NCI-H2196 treated with DMSO at 0.1 percent for 48 hours (cell line): ENCODE results near the gene GRPEL1.
A peak's percentile ranks its signal among the peaks of the same experiment; 100 is the strongest.
"Not testable (repeated sequence)": the region's sequence is repeated elsewhere in the genome, so short reads cannot be mapped to it uniquely, and the experiment has no call there.

Experiments
- DNase-seq: peaks from one replicate; lab custom pipeline; 2025; ENCODE audit not compliant: unreplicated experiment; lab: John Stamatoyannopoulos, UW

GRPEL1 gene

GRCh38 chr4:7092026-7092425 lies 24.2 kb upstream of the GRPEL1 start:
- no peak for DNase-seq

- no peak for DNase-seq
These were observed 21.5 kb upstream of the GRPEL1 start for GRCh38 chr4:7089213-7089986.

- DNase-seq = no peak
These were observed 19.2 kb upstream of the GRPEL1 start for GRCh38 chr4:7087036-7087435.

GRCh38 chr4:7086384-7086783 lies 18.5 kb upstream of the GRPEL1 start:
- no peak for DNase-seq

- not testable (repeated sequence) for DNase-seq
These were observed 16.7 kb upstream of the GRPEL1 start for GRCh38 chr4:7084564-7084961.

- no peak for DNase-seq
These were observed 16.0 kb upstream of the GRPEL1 start for GRCh38 chr4:7083597-7084563.

DNA sequence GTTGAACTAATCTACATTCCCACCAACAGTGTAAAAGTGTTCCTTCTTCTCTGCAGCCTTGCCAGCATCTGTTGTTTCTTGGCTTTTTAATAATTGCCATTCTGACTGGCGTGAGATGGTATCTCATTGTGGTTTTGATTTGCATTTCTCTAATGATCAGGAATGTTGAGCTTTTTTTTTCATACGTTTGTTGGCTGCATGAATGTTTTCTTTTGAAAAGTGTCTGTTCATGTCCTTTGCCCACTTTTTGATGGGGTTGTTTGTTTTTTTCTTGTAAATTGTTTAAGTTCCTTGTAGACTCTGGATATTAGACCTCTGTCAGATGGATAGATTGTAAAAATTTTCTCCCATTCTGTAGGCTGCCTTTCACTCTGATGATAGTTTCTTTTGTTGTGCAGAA lies 12.0 kb upstream of the GRPEL1 start:
- DNase-seq = not testable (repeated sequence)

DNA sequence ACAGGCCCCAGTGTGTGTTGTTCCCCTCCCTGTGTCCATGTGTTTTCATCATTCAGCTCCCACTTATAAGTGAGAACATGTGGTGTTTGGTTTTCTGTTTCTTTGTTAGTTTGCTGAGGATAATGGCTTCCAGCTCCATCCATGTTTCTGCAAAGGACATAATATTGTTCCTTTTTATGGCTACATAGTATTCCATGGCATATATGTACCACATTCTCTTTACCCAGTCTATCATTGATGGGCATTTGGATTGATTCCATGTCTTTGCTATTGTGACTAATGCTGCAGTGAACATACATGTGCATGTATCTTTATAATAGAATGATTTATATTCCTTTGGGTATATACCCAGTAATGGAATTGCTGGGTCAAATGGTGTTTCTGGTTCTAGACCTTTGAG lies 11.6 kb upstream of the GRPEL1 start:
- DNase-seq = not testable (repeated sequence)

GRCh38 chr4:7078025-7078424 lies 10.2 kb upstream of the GRPEL1 start:
- no peak for DNase-seq

GRCh38 chr4:7077371-7077770 lies 9.5 kb upstream of the GRPEL1 start:
- DNase-seq = no peak

- no peak for DNase-seq
These were observed 8.8 kb upstream of the GRPEL1 start for GRCh38 chr4:7076696-7077082.

GRCh38 chr4:7075962-7076695 lies 8.3 kb upstream of the GRPEL1 start:
- DNase-seq = no peak

DNA sequence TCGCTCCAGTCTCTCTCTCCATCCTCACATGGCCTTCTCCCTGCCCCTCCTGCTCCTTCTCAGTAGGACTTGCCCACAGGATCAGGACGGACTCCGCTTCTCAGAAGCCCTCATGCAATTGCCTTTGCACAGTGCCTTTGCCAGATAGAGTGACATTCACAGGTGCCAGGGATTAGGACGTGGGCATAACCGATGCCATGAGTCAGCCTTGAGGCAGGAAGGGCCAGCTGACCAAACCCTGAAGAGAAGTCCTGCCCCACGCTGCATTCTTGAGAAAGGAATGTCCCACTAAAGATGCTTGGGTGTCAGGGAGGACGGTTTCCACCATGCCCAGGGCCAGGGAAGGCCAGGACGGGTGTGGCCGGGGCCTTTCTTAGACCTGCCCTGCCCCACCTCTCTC lies 6.6 kb upstream of the GRPEL1 start:
- DNase-seq = no peak

DNA sequence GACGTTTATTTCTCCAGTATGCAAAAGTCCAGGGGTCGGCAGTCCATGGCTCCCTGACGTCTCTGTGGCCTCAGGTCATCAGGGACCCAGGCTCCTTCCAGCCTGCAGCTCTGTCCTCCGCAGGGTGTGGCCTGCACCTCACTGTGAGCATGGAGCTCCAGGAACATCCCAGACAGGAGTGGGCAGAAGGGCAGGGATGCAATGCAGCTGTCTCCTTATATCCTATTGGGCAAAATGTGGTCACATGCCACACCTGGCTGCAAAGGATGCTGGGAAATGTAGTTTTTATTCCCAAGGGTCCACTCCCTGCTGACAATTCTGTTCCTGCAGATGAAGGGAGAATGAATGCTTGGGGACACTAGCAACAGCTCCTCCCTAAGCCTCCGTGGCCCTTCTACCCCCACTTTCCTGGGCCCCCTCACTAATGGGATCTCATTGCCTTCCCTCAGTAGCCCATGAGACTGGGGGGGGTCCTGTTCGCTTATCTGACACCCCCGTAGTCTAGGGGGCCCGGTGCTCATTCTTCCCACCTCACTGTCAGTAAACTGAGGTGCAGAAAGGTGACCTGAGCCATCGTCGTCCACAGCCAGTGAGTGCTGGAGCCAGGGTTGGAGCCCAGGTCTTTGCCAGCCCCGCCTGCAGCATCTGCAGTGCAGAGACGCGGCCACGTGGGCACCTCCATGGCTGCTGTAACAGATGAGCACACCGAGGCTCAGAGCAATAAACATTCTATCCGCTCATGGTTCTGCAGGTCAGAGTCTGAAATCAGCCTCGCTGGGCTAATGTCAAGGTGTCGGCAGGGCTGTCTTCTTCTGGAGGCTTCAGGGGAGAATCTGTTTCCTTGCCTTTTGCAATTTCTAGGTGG lies 5.9 kb upstream of the GRPEL1 start:
- DNase-seq = peak; percentile 55

- DNase-seq = no peak
These were observed 5.2 kb upstream of the GRPEL1 start for GRCh38 chr4:7073059-7073458.

- DNase-seq = peak; percentile 58
These were observed 3.1 kb upstream of the GRPEL1 start for GRCh38 chr4:7070729-7071511.

DNA sequence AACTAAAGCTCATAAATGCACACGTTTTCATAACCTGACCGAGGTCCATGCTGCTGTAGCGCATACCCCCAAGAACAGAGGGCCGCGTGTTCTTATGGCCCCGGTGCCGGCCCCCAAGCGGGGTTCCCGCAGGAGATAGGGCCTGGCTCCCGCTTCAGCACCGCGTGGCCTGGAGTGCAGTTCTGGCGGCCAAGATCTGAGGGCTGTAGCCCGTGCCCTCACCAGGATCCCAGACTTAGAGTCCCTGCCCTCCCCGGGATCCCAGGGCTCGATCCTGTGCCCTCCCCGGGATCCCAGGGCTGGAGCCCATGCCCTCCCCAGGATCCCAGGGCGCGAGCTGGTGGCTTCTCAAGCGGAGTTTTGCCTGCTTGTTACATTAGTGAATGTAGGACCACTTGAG lies 1.0 kb upstream of the GRPEL1 start:
- DNase-seq = no peak

DNA sequence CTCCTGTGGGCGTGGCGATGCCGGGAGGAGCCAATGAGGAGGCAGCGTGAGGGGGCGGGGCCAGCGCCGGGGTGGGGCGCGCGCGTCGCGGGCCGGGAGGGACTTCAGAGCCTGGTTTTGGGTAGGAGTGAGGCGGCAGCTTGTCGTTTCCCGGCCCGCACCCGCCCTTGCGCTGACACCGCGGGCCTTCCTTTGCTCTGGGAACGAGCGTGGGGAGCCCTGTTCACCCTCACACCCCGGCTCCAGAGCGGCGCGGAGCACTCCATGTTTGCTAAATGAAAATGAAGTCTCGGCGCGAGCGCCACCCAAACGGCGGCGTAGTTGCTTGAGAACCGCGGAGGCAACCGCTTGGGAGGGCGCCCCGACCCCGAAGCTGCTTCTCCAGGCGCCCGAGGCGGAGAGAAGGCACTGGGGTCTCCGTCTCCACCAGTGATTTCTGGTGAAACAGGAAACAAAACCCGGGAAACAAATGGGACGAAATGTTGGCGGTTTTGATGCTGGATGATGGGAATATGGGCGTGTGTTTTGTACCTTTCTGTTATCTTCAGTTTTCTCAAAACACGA lies 497 bp upstream of the GRPEL1 start:
- no peak for DNase-seq

DNA sequence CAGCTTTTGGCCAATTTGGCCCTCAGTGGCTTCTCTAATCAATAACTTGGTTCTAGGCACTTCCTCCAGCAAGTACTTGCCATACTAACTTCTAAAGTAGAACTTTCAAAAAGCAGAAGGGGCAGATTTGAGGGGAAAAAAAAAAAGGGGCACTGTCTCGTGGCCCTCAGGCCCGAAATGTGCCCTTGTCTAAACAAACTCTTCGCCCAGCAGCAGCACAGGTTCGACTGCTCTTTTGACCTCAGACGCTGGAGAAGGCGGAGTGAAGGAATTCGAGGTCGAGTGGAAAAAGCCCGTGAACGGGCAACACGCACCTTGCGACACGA lies 775 bp downstream of the GRPEL1 start:
- no peak for DNase-seq

GRCh38 chr4:7066493-7066892 lies 1.4 kb downstream of the GRPEL1 start:
- no peak for DNase-seq
